CD8-positive, alpha-beta memory T cell (primary cell): ENCODE measurements around the gene CCDC93. TPM values are rescaled to one million over a fixed set of nuclear protein-coding genes. Genes with fewer than 3 reads are reported as not detected.
A peak's percentile ranks its signal among the peaks of the same experiment; 100 is the strongest.

Experiments
- CTCF ChIA-PET: fragments of 350-600 bp; sonication (Branson Sonifier 250); formaldehyde crosslinking; loops from one replicate; lab custom pipeline; 2021; ENCODE audit warnings: antibody characterized with exemption; lab: Charles Lee
- POLR2A ChIA-PET: fragments of 350-600 bp; sonication (Branson Sonifier 250); formaldehyde crosslinking; loops from one replicate; lab custom pipeline; 2021; ENCODE audit warnings: antibody characterized with exemption; lab: Charles Lee
- DNase-seq, 5 donors: peaks; one replicate each; pipeline versions ENCODE4 v3.0.0 to v3.0.0-alpha.2; 2020 to 2022; ENCODE audit warnings: mixed read lengths in 1 of 5
- H3K27ac ChIP-seq: one replicate; pipeline ENCODE4 v1.7.0; 2013; ENCODE audit warnings: low read depth, mild to moderate bottlenecking, low read length, moderate library complexity
- H3K27me3 ChIP-seq: 2 replicates; pipeline ENCODE4 v1.7.0; 2013; ENCODE audit warnings: low read length, mild to moderate bottlenecking; ENCODE audit not compliant: insufficient read depth, poor library complexity, severe bottlenecking
- H3K36me3 ChIP-seq: 2 replicates; pipeline ENCODE4 v1.7.0; 2013; ENCODE audit warnings: mild to moderate bottlenecking, low read length, moderate library complexity; ENCODE audit not compliant: insufficient read depth
- H3K4me1 ChIP-seq: 2 replicates; pipeline ENCODE4 v1.7.0; 2013; ENCODE audit warnings: mild to moderate bottlenecking, low read length, moderate library complexity; ENCODE audit not compliant: insufficient read depth
- H3K4me3 ChIP-seq: 2 replicates; pipeline ENCODE4 v1.7.0; 2013; ENCODE audit warnings: mild to moderate bottlenecking, low read length
- H3K9me3 ChIP-seq: 2 replicates; pipeline ENCODE4 v1.7.0; 2013; ENCODE audit warnings: mild to moderate bottlenecking, low read length
- H3K27ac Mint-ChIP-seq, 8 donors: one replicate each; pipeline ENCODE4 v1.8.0; 2020 to 2021; ENCODE audit warnings: mixed read lengths in 8 of 8, mild to moderate bottlenecking in 6 of 8, inconsistent platforms in 3 of 8, moderate library complexity in 3 of 8
- H3K27me3 Mint-ChIP-seq, 2 donors: one replicate each; pipeline ENCODE4 v1.8.0; 2020 to 2021; ENCODE audit warnings: mixed read lengths in 2 of 2, mild to moderate bottlenecking in 1 of 2, moderate library complexity in 1 of 2
- H3K36me3 Mint-ChIP-seq, 3 donors: one replicate each; pipeline ENCODE4 v1.8.0; 2020 to 2021; ENCODE audit warnings: mixed read lengths in 3 of 3, inconsistent platforms in 1 of 3, mild to moderate bottlenecking in 1 of 3
- H3K4me1 Mint-ChIP-seq, 3 donors: one replicate each; pipeline ENCODE4 v1.8.0; 2020 to 2021; ENCODE audit warnings: mixed read lengths in 3 of 3, inconsistent platforms in 1 of 3, mild to moderate bottlenecking in 1 of 3
- H3K4me3 Mint-ChIP-seq, 7 donors: one replicate each; pipeline ENCODE4 v1.8.0; 2020 to 2021; ENCODE audit warnings: mixed read lengths in 7 of 7, mild to moderate bottlenecking in 6 of 7, moderate library complexity in 4 of 7, inconsistent platforms in 2 of 7
- H3K9me3 Mint-ChIP-seq, 5 donors: one replicate each; pipeline ENCODE4 v1.8.0; 2020 to 2022; ENCODE audit warnings: mixed read lengths in 5 of 5, mild to moderate bottlenecking in 3 of 5, moderate library complexity in 2 of 5, inconsistent platforms in 1 of 5
- polyA plus RNA-seq: library from polyadenylated mRNA; unstranded; fragments of 300-500 nt; fragmentation: Illumina TruSeq; gene quantifications from one replicate; pipeline ENCODE4 v1.2.3, GENCODE V29; 2021
- total RNA-seq, 2 experiments: library from RNA; stranded (reverse); gene quantifications; one replicate each; pipeline ENCODE4 v1.2.3, GENCODE V29; 2021

Gene CCDC93
- total and polyA plus RNA-seq, 3 experiments from 2014 or later: 8.7 to 33.5 (median 32.7) TPM

DNA sequence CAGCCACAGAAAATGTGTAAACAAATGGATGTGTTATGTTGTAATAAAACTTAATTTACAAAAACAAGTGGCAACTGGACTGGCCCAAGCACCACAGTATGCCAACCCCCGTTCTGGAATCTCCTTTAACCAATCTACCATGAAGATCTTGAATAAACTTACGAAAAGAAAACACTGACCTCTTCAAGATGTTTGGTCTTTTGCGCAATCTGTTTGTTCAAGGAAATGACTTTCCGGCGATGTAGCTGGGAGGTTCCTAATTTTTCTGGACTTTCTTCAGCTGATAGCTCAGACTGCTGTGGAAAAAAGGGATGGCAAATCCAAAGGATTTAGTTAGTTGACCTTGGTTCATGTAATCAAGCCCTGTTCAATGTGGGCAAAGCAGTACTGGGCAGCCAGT, 55.7 kb downstream of the CCDC93 start:
- H3K9me3 ChIP-seq: no peaks in the 10 kb centered on the region
- POLR2A ChIA-PET: no interaction called here
- H3K4me1 Mint-ChIP-seq: peaks cover 0 to 2% (median 0%) of the 10 kb centered on the region in 3 donors
- H3K36me3 ChIP-seq: peaks cover 30% of the 10 kb centered on the region
- H3K4me1 ChIP-seq: no peaks in the 10 kb centered on the region
- H3K4me3 Mint-ChIP-seq: no peak overlapping the region
- H3K27ac Mint-ChIP-seq: peak overlapping the region in 2 of 8 donors; percentile 41 to 78
- CTCF ChIA-PET: no interaction called here
- H3K27me3 Mint-ChIP-seq: no peaks in the 10 kb centered on the region
- DNase-seq: no peak
- no peaks in the 10 kb centered on the region for H3K27me3 ChIP-seq
- no peaks in the 10 kb centered on the region for H3K9me3 Mint-ChIP-seq
- peaks cover 18 to 91% (median 46%) of the 10 kb centered on the region in 3 donors for H3K36me3 Mint-ChIP-seq
- no peak overlapping the region for H3K27ac ChIP-seq
- no peak overlapping the region for H3K4me3 ChIP-seq

DNA sequence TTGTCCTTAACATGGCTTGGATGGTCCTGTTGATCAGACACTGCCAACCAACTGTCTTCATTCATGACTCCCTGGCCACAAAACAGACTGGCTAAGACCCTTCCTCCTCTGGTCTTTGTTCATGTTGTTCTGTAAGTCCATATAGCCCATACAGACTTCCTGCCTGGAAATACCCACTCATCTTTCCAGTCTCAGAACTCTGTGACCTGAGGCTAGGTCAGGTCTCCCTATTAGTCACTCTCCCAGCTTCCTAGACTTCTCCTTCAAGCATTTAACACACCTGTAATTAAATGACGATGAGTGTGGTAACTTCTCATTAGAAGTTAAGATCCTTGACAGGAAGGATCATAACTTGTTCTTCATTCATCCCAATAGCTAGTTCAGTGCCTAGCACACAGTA, 56.3 kb downstream of the CCDC93 start:
- ChIA-PET POLR2A (no interaction called here), CTCF (interaction anchor here (1.3 kb wide), 1 partner anchor 46 kb away, joined by 5 read pairs; no protein-coding TSS in a partner anchor)
- no peak overlapping the region for H3K4me3 Mint-ChIP-seq
- Histone ChIP-seq H3K4me3 (no peak overlapping the region), H3K27me3 (no peaks in the 10 kb centered on the region), H3K9me3 (no peaks in the 10 kb centered on the region), H3K36me3 (peaks cover 30% of the 10 kb centered on the region), H3K4me1 (no peaks in the 10 kb centered on the region), H3K27ac (no peak overlapping the region)
- peak overlapping the region in 2 of 8 donors; percentile 41 to 49 for H3K27ac Mint-ChIP-seq
- no peak for DNase-seq
- H3K27me3 Mint-ChIP-seq: no peaks in the 10 kb centered on the region
- H3K9me3 Mint-ChIP-seq: no peaks in the 10 kb centered on the region
- H3K4me1 Mint-ChIP-seq: no peaks in the 10 kb centered on the region
- H3K36me3 Mint-ChIP-seq: peaks cover 18 to 93% (median 48%) of the 10 kb centered on the region in 3 donors

DNA sequence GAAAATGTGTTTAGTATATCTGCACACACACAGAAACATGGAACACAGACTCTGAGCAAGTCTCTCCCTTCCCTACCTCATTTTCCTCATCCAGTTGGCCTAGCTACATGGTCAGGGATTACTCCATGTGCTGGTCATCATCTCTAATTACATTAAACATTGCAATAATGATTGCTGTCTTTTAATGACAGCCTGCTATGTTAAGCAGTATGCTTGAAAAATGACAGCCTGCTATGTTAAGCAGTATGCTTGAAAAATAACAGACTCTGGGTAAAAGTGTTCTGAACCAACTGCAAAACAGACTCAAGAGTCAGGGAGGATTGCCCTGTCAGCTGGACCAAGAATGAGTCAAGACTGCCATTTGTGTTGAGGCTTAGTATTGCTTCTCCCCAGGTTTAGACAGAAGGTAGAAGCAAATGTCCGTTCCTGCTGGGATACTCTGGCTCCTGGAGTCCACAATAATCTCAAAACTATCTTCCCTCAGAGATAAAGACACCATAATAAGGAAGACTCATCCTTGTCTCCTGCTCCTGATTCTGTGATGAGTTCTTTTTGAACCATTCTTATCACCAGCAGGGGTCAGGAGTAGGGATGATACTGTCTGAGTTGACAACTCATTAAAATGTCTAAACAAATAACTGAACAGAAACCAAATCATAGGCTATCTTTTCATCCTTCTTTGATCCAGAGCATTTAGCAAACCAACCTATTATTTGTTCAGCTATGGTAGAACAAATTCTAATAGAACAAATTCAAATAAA, 57.7 kb downstream of the CCDC93 start:
- Histone ChIP-seq H3K4me3 (no peak overlapping the region), H3K36me3 (peaks cover 34% of the 10 kb centered on the region), H3K4me1 (no peaks in the 10 kb centered on the region), H3K27me3 (no peaks in the 10 kb centered on the region), H3K9me3 (no peaks in the 10 kb centered on the region), H3K27ac (no peak overlapping the region)
- no peak for DNase-seq
- POLR2A ChIA-PET: no interaction called here
- H3K4me3 Mint-ChIP-seq: no peak overlapping the region
- no peaks in the 10 kb centered on the region for H3K9me3 Mint-ChIP-seq
- CTCF ChIA-PET: interaction anchor here (0.9 to 1.3 kb wide), 2 partner anchors 10 to 47 kb away, joined by 3 to 5 read pairs; no protein-coding TSS in a partner anchor
- H3K36me3 Mint-ChIP-seq: peaks cover 25 to 98% (median 58%) of the 10 kb centered on the region in 3 donors
- no peaks in the 10 kb centered on the region for H3K27me3 Mint-ChIP-seq
- H3K4me1 Mint-ChIP-seq: no peaks in the 10 kb centered on the region
- peak overlapping the region in 5 of 8 donors; percentile 0 to 74 (median 43) for H3K27ac Mint-ChIP-seq

DNA sequence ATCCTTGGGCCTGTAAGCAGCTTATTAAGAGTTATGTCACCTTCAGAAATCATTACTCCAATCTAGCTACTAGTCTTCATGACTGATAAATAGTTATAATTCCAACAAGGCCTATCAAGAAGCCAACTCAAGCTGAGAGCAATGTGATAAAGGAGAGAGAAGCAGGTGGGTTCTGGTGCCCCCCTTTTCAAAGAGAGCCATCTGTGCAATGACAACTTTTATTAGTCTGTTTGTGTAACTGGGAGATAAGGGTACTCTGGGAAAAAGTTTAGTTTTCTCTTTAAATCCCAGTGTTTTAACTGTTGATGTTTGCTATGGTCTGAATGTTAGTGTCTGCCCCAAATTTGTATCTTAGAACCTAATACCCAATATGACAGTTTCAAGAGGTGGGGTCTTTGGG, 60.6 kb downstream of the CCDC93 start:
- H3K9me3 Mint-ChIP-seq: no peaks in the 10 kb centered on the region
- ChIA-PET CTCF (interaction anchor here (1.5 kb wide), 1 partner anchor 50 kb away, joined by 5 read pairs; no protein-coding TSS in a partner anchor), POLR2A (no interaction called here)
- H3K36me3 Mint-ChIP-seq: peaks cover 26 to 97% (median 60%) of the 10 kb centered on the region in 3 donors
- no peak for DNase-seq
- no peaks in the 10 kb centered on the region for H3K27me3 ChIP-seq
- no peaks in the 10 kb centered on the region for H3K27me3 Mint-ChIP-seq
- H3K27ac ChIP-seq: no peak overlapping the region
- H3K4me1 Mint-ChIP-seq: no peaks in the 10 kb centered on the region
- H3K36me3 ChIP-seq: peaks cover 48% of the 10 kb centered on the region
- H3K4me3 Mint-ChIP-seq: no peak overlapping the region
- no peaks in the 10 kb centered on the region for H3K4me1 ChIP-seq
- peak overlapping the region in 2 of 8 donors; percentile 20 to 40 for H3K27ac Mint-ChIP-seq
- H3K4me3 ChIP-seq: no peak overlapping the region
- H3K9me3 ChIP-seq: no peaks in the 10 kb centered on the region

DNA sequence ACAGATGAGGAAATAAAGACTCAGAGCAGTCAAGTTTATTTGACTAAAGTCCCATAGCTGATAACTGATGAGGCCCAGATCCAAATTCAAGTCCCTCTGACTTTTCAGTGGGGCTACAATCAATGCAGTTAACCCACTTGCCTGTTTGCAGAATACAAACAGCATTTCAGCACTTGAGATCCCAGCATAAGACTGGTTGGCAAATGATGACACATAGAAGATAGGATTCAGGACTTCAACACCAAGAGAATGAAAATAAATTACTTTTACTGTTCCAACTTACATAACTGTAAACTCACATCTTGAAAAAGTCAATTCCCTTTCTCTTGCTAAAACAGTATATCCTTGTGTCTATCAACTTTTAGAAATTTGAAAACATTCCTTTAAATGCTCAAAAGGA, 61.2 kb downstream of the CCDC93 start:
- CTCF ChIA-PET: interaction anchor here (1.5 kb wide), 1 partner anchor 50 kb away, joined by 5 read pairs; no protein-coding TSS in a partner anchor

DNA sequence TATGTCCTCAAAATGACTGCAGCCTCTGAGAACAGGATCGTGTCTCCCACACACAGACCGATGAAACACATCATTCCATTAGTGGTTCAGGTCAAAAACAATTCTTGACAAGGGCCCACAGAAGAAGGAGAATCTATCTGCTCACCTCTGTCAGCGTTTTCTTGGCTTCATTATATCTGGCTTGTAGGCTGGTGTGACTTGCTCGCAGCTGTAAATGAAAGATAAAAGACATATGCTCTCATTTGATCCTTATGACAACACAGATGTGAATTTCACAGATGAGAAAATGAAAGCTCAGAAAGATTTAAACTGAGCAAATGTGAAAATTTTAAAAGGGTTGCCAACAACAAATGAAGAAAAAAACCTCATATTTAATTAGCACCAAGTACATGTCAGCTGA, 61.6 kb downstream of the CCDC93 start:
- Histone ChIP-seq H3K36me3 (peaks cover 44% of the 10 kb centered on the region), H3K4me3 (no peak overlapping the region), H3K27ac (no peak overlapping the region), H3K27me3 (no peaks in the 10 kb centered on the region), H3K4me1 (no peaks in the 10 kb centered on the region), H3K9me3 (no peaks in the 10 kb centered on the region)
- H3K36me3 Mint-ChIP-seq: peaks cover 25 to 95% (median 57%) of the 10 kb centered on the region in 3 donors
- no peaks in the 10 kb centered on the region for H3K4me1 Mint-ChIP-seq
- H3K27me3 Mint-ChIP-seq: no peaks in the 10 kb centered on the region
- DNase-seq: no peak
- H3K4me3 Mint-ChIP-seq: no peak overlapping the region
- H3K27ac Mint-ChIP-seq: peak overlapping the region in 2 of 8 donors; percentile 29 to 62
- ChIA-PET CTCF (interaction anchor here (1.5 kb wide), 1 partner anchor 51 kb away, joined by 5 read pairs; no protein-coding TSS in a partner anchor), POLR2A (no interaction called here)
- H3K9me3 Mint-ChIP-seq: no peaks in the 10 kb centered on the region

More for the DNA sequence above, 61.2 kb downstream of the CCDC93 start:
- no peaks in the 10 kb centered on the region for H3K27me3 ChIP-seq
- POLR2A ChIA-PET: no interaction called here
- H3K4me1 ChIP-seq: no peaks in the 10 kb centered on the region
- no peak overlapping the region for H3K27ac ChIP-seq
- no peaks in the 10 kb centered on the region for H3K9me3 ChIP-seq
- Mint-ChIP-seq H3K36me3 (peaks cover 28 to 97% (median 60%) of the 10 kb centered on the region in 3 donors), H3K27me3 (no peaks in the 10 kb centered on the region), H3K9me3 (no peaks in the 10 kb centered on the region), H3K4me1 (no peaks in the 10 kb centered on the region), H3K27ac (peak overlapping the region in 1 of 8 donors; percentile 13), H3K4me3 (no peak overlapping the region)
- peaks cover 48% of the 10 kb centered on the region for H3K36me3 ChIP-seq
- H3K4me3 ChIP-seq: no peak overlapping the region
- DNase-seq: no peak

DNA sequence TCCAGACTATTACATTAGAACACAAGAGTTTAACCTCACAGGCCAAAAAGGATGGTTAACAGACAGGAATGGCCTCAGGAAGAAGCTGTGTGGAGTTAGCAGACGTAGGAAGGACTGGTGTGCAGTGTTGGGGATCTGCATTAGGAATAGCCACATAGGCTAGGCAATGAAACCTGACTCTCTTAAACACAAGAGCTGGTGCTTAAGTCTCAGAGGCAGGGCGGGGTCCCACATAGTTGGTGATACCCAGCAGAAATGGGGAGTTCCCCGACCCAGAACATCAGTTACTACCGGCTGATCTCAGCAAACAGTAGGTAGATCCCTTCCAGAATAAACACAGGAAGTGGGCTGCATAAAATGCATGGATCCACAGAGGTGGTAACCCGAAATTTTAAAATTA, 64.1 kb downstream of the CCDC93 start:
- H3K36me3 ChIP-seq: peaks cover 61% of the 10 kb centered on the region
- H3K9me3 ChIP-seq: no peaks in the 10 kb centered on the region
- no peak for DNase-seq
- ChIA-PET POLR2A (no interaction called here), CTCF (interaction anchor here (3.4 kb wide), 1 partner anchor 53 kb away, joined by 12 read pairs; no protein-coding TSS in a partner anchor)
- Mint-ChIP-seq H3K27me3 (no peaks in the 10 kb centered on the region), H3K4me3 (no peak overlapping the region), H3K36me3 (peaks cover 41 to 97% (median 64%) of the 10 kb centered on the region in 3 donors), H3K9me3 (no peaks in the 10 kb centered on the region), H3K4me1 (no peaks in the 10 kb centered on the region), H3K27ac (peak overlapping the region in 2 of 8 donors; percentile 14 to 50)
- no peaks in the 10 kb centered on the region for H3K27me3 ChIP-seq
- no peaks in the 10 kb centered on the region for H3K4me1 ChIP-seq
- no peak overlapping the region for H3K27ac ChIP-seq
- no peak overlapping the region for H3K4me3 ChIP-seq

DNA sequence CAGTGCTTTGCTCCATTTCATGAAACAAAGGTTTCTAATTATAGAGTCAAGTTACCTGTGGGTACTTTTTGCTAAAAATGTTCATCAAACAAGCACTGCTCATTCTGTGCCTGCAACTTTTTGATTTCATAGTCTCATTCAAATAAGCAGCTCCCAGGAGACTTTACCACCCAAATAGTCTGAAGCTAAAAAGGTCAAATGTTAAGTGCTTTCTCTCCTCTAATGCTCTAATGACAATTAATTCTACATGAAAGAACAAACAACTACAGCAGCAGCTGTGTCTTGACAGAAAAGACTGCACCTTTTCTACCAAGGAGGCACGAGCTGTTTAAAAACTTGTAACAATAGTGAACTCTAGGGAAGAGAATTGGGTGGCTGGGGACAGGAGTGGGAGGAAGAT, 65.3 kb downstream of the CCDC93 start:
- H3K9me3 ChIP-seq: no peaks in the 10 kb centered on the region
- POLR2A ChIA-PET: no interaction called here
- H3K4me1 ChIP-seq: no peaks in the 10 kb centered on the region
- H3K4me3 ChIP-seq: no peak overlapping the region
- no peaks in the 10 kb centered on the region for H3K27me3 ChIP-seq
- Mint-ChIP-seq H3K36me3 (peaks cover 39 to 98% (median 62%) of the 10 kb centered on the region in 3 donors), H3K4me3 (no peak overlapping the region), H3K4me1 (no peaks in the 10 kb centered on the region), H3K27ac (no peak overlapping the region), H3K9me3 (no peaks in the 10 kb centered on the region), H3K27me3 (no peaks in the 10 kb centered on the region)
- H3K27ac ChIP-seq: no peak overlapping the region
- CTCF ChIA-PET: interaction anchor here (3.4 kb wide), 1 partner anchor 55 kb away, joined by 12 read pairs; no protein-coding TSS in a partner anchor
- DNase-seq: no peak
- peaks cover 68% of the 10 kb centered on the region for H3K36me3 ChIP-seq
